Measurements from ENCODE around the gene ZAR1L. TPM values are rescaled to one million over a fixed set of nuclear protein-coding genes. Genes with fewer than 3 reads are reported as not detected.

The ZAR1L gene, protein sequence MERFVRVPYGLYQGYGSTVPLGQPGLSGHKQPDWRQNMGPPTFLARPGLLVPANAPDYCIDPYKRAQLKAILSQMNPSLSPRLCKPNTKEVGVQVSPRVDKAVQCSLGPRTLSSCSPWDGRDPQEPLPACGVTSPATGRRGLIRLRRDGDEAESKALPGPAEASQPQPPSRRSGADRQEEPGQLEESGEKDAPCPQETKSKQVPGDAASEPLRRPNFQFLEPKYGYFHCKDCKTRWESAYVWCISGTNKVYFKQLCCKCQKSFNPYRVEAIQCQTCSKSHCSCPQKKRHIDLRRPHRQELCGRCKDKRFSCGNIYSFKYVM
- not detected in 2 replicates for total RNA-seq

DNA sequence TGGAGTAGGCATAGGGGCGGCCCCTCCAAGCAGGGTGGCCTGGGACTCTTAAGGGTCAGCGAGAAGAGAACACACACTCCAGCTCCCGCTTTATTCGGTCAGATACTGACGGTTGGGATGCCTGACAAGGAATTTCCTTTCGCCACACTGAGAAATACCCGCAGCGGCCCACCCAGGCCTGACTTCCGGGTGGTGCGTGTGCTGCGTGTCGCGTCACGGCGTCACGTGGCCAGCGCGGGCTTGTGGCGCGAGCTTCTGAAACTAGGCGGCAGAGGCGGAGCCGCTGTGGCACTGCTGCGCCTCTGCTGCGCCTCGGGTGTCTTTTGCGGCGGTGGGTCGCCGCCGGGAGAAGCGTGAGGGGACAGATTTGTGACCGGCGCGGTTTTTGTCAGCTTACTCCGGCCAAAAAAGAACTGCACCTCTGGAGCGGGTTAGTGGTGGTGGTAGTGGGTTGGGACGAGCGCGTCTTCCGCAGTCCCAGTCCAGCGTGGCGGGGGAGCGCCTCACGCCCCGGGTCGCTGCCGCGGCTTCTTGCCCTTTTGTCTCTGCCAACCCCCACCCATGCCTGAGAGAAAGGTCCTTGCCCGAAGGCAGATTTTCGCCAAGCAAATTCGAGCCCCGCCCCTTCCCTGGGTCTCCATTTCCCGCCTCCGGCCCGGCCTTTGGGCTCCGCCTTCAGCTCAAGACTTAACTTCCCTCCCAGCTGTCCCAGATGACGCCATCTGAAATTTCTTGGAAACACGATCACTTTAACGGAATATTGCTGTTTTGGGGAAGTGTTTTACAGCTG, at the start of gene ZAR1L, which contains the start of gene BRCA2:
TSS of gene ZAR1L (minus strand) at position 126 of the 790 bp plus-strand sequence. CDS start 3,438 bp downstream, outside the sequence.
TSS of gene BRCA2 (plus strand) at position 271 of the 790 bp plus-strand sequence. CDS start 953 bp downstream, outside the sequence.

Other genes with a start within 250 kb of the ZAR1L start
- 3.9 and 11.5 TPM in 2 replicates for gene BRCA2, start 145 bp upstream of the ZAR1L start, total RNA-seq
- 0.98 and 1.6 TPM in 2 replicates for gene N4BP2L1, start 112.8 kb upstream of the ZAR1L start, total RNA-seq
- gene N4BP2L2, start 223.4 kb upstream of the ZAR1L start, total RNA-seq, result 84.3 and 87.4 TPM in 2 replicates

All from vein endothelial cell (primary cell).